Upper lobe of right lung (tissue), 1 donor: Measurements from ENCODE around the gene ETV6. TPM values are rescaled to one million over a fixed set of nuclear protein-coding genes. Genes with fewer than 3 reads are reported as not detected.
A peak's percentile ranks its signal among the peaks of the same experiment; 100 is the strongest.

Experiments used
- ATAC-seq: fragments of 200-7000 bp; cut with Tn5 transposase; one replicate; pipeline ENCODE4 v1.9.1; 2020; ENCODE audit warnings: mild to moderate bottlenecking, moderate library complexity
- DNase-seq: peaks from one replicate; pipeline ENCODE4 v3.0.0-alpha.2; 2020
- H3K27ac ChIP-seq: fragments of 200-600 bp; one replicate; pipeline ENCODE4 v1.8.0; 2022
- H3K27me3 ChIP-seq: fragments of 200-600 bp; one replicate; pipeline ENCODE4 v1.8.0; 2022; ENCODE audit warnings: mild to moderate bottlenecking
- H3K36me3 ChIP-seq: fragments of 200-600 bp; one replicate; pipeline ENCODE4 v1.8.0; 2022
- H3K4me1 ChIP-seq: fragments of 200-600 bp; one replicate; pipeline ENCODE4 v1.8.0; 2022
- H3K4me3 ChIP-seq: fragments of 200-600 bp; one replicate; pipeline ENCODE4 v1.8.0; 2022; ENCODE audit warnings: mild to moderate bottlenecking
- H3K9me3 ChIP-seq: fragments of 200-600 bp; one replicate; pipeline ENCODE4 v1.8.0; 2022
- intact Hi-C: fragments of 100-400 bp; cut with DNase I; formaldehyde crosslinking; loops from one replicate; pipeline ENCODE4 v1.11.0; 2022
- total RNA-seq: library from RNA; stranded (reverse); fragmentation: NEBNext Ultra II Directional; extraction: Animal tissue kit (Norgen Biotek cat#: 25700); gene quantifications from one replicate; pipeline ENCODE4 v1.2.1, GENCODE V29; 2021
- TF ChIP-seq, protein P1 (sequence below): fragments of 200-600 bp; IDR thresholded peaks from one replicate; pipeline ENCODE4 v1.8.0; 2022; ENCODE audit warnings: antibody characterized with exemption
- donor health status: DM: no; HTN: yes; CAD: no; lungs with severe emphysema.

The ETV6 gene
- total RNA-seq, 1 donor from 2014 or later = 45.0 TPM

DNA sequence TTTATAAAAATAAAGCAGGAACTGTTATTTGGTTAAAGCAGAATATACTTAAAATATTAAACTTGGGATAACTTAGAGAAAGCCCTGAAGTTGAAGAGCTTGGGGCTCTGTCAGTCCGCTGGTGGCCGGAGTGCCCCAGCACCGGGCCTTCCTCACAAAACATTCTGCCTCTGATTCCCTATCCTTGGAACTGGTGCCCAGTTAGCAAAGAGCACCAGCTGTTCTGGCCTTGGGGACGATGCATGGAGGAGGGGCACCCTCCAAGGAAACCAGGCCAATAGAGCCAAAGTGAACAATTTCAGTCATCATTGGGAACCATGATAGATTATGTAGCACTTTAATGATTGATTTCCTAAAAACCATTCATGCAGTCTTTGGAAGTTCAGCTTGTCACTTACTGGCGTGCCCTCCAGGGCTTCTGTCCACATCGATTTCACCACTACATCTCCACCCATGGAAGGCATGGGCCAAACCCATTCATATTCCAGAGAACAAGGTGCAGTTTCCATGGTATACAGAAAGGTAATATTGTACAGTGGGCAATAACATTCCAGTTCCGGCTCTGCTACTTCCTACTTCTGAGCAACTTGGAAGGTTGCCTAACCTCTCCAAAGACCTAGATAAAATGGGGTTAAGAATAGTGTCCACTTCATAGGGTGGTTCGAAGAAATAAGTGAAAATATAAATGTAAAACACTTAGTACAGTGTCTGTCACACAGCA lies 145.9 kb downstream of the ETV6 start:
- no peaks in the 10 kb centered on the region for H3K27me3 ChIP-seq
- no peaks in the 10 kb centered on the region for H3K9me3 ChIP-seq
- DNase-seq (no peak), ATAC-seq (peak; percentile 32)
- H3K4me1 ChIP-seq = peaks cover 46% of the 10 kb centered on the region
- TF ChIP-seq, protein P1, sequence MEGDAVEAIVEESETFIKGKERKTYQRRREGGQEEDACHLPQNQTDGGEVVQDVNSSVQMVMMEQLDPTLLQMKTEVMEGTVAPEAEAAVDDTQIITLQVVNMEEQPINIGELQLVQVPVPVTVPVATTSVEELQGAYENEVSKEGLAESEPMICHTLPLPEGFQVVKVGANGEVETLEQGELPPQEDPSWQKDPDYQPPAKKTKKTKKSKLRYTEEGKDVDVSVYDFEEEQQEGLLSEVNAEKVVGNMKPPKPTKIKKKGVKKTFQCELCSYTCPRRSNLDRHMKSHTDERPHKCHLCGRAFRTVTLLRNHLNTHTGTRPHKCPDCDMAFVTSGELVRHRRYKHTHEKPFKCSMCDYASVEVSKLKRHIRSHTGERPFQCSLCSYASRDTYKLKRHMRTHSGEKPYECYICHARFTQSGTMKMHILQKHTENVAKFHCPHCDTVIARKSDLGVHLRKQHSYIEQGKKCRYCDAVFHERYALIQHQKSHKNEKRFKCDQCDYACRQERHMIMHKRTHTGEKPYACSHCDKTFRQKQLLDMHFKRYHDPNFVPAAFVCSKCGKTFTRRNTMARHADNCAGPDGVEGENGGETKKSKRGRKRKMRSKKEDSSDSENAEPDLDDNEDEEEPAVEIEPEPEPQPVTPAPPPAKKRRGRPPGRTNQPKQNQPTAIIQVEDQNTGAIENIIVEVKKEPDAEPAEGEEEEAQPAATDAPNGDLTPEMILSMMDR = no peak
- H3K36me3 ChIP-seq = no peaks in the 10 kb centered on the region
- no peak overlapping the region for H3K4me3 ChIP-seq
- intact Hi-C loops = no loop called here
- H3K27ac ChIP-seq = peak overlapping the region; percentile 24

DNA sequence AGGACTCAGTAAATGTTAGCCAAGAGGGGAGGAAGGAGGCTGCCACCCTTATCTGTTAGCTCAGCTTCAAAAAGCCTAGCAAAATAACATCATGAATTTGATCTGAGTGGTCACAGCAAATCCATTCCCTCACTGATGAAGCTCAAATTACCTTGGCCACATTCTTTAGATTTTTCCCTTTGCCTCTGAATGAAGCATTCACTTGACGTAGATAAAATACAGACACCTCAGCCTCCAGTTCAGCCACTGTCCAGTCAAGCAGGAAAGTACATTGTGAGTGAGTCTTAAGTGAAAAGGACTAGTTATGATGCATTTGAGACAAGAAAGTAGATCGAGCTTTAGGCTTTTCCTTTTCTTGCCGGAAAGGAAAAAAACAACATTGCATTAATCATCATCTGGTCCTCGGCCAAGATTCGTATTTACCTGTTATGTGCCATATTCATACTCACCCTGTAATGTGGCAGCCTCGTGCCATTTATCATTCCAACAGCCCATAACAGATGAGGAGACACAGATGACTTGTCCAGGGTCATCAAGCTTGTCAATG lies 146.5 kb downstream of the ETV6 start:
- no peak for DNase-seq
- Histone ChIP-seq H3K36me3 (no peaks in the 10 kb centered on the region), H3K27ac (peak overlapping the region; percentile 24), H3K27me3 (no peaks in the 10 kb centered on the region), H3K4me1 (peaks cover 46% of the 10 kb centered on the region), H3K9me3 (no peaks in the 10 kb centered on the region), H3K4me3 (no peak overlapping the region)
- intact Hi-C loops = no loop called here
- TF ChIP-seq, protein P1 = no peak
- ATAC-seq = no peak

DNA sequence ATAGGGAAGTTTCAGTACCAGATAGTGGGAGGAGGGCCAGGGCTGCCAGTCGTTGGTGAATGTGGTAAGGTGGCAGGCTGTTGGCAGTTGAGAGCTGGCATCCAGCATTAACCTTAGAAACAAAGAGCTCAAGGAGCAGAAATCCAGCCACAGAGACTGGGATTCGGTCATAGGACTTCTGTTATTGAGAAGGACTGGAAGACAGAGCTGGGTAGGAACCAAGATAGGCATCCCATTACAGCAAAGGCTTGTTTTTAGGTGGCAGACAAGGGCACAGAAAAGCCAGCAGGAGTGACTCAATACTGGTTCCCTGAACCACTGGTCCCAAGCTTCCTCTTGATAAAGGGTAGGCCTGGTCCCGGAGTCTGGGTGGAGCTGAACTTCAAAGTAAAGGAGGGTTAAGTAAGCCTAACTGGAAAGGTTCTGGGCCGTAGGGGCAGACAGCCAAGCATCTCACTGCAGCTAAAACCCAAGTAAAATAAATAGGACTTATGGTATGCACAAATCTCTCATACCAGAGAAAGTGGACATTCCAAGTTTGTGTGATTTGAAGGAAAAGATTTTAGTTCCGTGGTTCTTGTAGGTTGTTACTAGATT lies 147.9 kb downstream of the ETV6 start:
- H3K4me1 ChIP-seq = peaks cover 46% of the 10 kb centered on the region
- DNase-seq = no peak

DNA sequence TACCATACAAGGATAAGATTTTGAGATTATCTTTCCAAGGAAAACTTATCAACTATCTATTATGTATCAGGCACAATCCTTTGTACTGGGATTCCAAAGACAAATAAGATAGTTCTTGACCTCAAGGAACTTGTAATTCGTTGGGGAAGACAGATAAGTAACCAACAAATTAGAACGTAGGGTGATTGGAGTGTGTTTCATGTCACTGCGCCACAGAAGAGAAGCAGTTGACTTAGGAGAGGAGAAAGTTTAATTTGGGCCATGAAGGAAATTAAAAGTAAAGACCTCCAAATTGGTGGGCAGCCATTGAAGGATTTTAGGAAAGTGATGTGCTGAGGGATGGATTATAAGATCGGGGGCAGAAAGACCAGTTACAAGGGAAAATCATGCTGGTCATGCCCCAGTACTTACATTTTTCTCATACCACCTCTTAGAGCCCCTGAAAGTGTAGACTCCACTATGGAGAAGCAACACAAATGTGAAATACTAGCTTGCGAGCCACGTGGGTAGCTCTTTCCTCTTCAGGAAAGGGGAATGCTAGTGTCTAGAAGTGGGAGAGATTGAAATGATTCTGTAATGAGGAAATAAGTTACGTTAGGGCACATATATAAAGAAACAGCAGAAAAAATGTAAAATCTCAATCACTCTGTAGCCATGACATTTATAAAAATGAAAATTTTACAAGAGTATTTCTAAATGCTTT lies 148.7 kb downstream of the ETV6 start:
- H3K4me1 ChIP-seq = peaks cover 46% of the 10 kb centered on the region
- H3K27me3 ChIP-seq = no peaks in the 10 kb centered on the region
- no peaks in the 10 kb centered on the region for H3K9me3 ChIP-seq
- DNase-seq (no peak), ATAC-seq (peak; percentile 39)
- TF ChIP-seq, protein P1 = no peak
- H3K4me3 ChIP-seq = no peak overlapping the region
- no peaks in the 10 kb centered on the region for H3K36me3 ChIP-seq
- H3K27ac ChIP-seq = peak overlapping the region; percentile 37
- intact Hi-C loops = no loop called here

More for the DNA sequence above, 147.9 kb downstream of the ETV6 start:
- H3K27ac ChIP-seq = no peak overlapping the region
- H3K4me3 ChIP-seq = no peak overlapping the region
- no peaks in the 10 kb centered on the region for H3K36me3 ChIP-seq
- no peaks in the 10 kb centered on the region for H3K27me3 ChIP-seq
- intact Hi-C loops = no loop called here
- TF ChIP-seq, protein P1 = no peak
- H3K9me3 ChIP-seq = no peaks in the 10 kb centered on the region
- ATAC-seq = peak; percentile 53

DNA sequence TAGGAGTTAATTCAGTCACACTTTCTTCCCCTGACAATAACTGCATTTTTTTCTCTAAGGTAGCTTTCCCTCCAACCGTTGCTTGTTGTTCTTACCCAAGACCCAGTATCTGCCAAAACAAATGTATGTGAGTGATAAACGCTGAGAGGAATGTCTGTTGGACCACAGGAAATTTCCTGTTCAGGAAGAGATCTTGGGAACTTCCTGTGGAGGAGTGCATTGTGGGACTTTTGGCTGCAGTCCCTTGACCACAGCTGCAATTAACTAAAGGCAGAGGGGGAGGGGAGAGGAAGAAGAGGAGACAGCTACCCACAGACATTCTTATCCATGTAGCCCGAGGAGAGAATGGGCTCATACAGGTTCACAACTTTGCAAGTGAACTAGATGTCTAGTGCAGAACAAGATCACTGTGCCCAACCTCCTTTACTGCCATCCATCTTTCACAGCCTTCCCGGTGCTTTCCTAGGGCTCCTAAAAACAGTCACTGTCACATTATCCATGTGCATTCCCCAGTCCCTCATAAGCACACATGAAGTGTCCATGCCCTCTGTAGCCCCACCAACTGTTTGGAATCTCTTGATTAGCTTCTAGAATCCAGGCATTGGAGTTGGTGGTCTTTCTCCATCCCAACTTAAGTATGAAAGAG lies 149.5 kb downstream of the ETV6 start:
- ATAC-seq (no peak), DNase-seq (no peak)
- TF ChIP-seq, protein P1 = no peak
- Histone ChIP-seq H3K36me3 (no peaks in the 10 kb centered on the region), H3K27ac (peak overlapping the region; percentile 37), H3K27me3 (no peaks in the 10 kb centered on the region), H3K4me3 (no peak overlapping the region), H3K4me1 (peaks cover 46% of the 10 kb centered on the region), H3K9me3 (no peaks in the 10 kb centered on the region)
- intact Hi-C loops = no loop called here
